Subcutaneous abdominal adipose tissue (tissue), 5 donors: ENCODE results near the gene RAB11FIP3.
"Not testable (repeated sequence)": the region's sequence is repeated elsewhere in the genome, so short reads cannot be mapped to it uniquely, and the experiment has no call there.

Experiments
- H3K27ac ChIP-seq: one replicate; pipeline ENCODE4 v1.7.0; 2013; ENCODE audit warnings: low read depth, mild to moderate bottlenecking, inconsistent platforms, low read length, moderate library complexity
- H3K27me3 ChIP-seq, 5 donors: one replicate each; pipeline ENCODE4 v1.7.0; 2013; ENCODE audit warnings: low read length in 5 of 5, inconsistent platforms in 1 of 5; ENCODE audit not compliant: control insufficient read depth in 5 of 5, insufficient read depth in 4 of 5
- H3K36me3 ChIP-seq, 5 donors: one replicate each; pipeline ENCODE4 v1.7.0; 2013; ENCODE audit warnings: low read length in 5 of 5; ENCODE audit not compliant: control insufficient read depth in 5 of 5, insufficient read depth in 5 of 5
- H3K4me1 ChIP-seq, 5 donors: one replicate each; pipeline ENCODE4 v1.7.0; 2013; ENCODE audit warnings: low read length in 5 of 5, mild to moderate bottlenecking in 3 of 5, moderate library complexity in 1 of 5; ENCODE audit not compliant: control insufficient read depth in 5 of 5, insufficient read depth in 5 of 5
- H3K4me3 ChIP-seq, 5 donors: one replicate each; pipeline ENCODE4 v1.7.0; 2013; ENCODE audit warnings: low read length in 5 of 5, low read depth in 1 of 5
- H3K9ac ChIP-seq, 5 donors: one replicate each; pipeline ENCODE4 v1.7.0; 2013; ENCODE audit warnings: low read length in 5 of 5, mild to moderate bottlenecking in 4 of 5, moderate library complexity in 3 of 5
- H3K9me3 ChIP-seq, 5 donors: one replicate each; pipeline ENCODE4 v1.7.0; 2013; ENCODE audit warnings: low read length in 5 of 5; ENCODE audit not compliant: control insufficient read depth in 5 of 5
- donor health status: healthy.
- donor health status: healthy.
- donor health status: healthy.
- donor health status: healthy.
- donor health status: healthy.

RAB11FIP3 gene

DNA sequence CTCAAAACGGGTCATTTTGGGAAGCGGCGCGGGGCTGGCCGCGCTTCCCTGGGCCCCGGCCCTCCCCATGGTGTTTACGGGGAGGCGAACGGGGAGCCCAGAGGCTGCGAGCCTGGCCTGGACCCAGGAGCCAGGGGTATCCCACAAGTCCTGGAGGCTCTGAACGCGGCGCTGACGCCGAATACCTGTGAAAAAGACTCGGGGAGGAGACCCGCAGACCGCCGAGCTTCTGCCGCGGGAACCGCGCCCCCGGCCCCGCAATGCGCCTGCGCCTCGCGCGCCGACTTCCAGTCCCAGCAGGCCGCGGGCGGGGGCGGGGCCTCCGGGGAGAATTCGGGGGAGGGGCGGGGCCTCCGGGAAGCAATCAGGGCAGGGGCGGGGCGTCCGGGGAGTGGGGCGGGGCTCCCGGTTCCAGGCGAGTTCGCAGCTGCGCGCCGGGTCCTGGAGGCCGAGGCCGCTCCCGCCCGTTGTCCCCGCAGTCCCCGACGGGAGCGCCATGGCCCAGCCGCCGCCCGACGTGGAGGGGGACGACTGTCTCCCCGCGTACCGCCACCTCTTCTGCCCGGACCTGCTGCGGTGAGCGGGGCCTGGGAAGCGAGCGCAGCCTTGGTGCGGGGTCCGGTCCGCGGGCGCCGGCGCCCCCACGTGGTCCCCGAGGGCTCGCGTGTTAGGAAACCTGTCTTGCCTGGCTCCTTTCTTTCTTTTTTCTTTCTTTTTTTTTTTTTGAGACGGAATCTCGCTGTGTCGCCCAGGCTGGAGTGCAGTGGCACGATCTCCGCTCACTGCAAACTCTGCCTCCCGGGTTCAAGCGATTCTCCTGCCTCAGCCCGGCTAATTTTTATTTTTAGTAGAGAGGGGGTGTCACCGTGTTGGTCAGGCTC lies 23.7 kb upstream of the RAB11FIP3 start, which contains the start of gene DECR2:
DECR2 (plus strand) TSS at position 418 of the 881 bp plus-strand sequence; CDS start at position 497, 79 bp downstream.
- H3K27ac ChIP-seq: peak within 1 kb of the TSS; percentile 72
- peak within 1 kb of the TSS; percentile 29 to 83 (median 77) for H3K4me3 ChIP-seq
- no peaks in the 10 kb centered on the region for H3K27me3 ChIP-seq
- no peaks in the 10 kb centered on the region for H3K9me3 ChIP-seq
- peaks cover 0 to 31% (median 20%) of the 10 kb centered on the region in 5 donors for H3K4me1 ChIP-seq
- H3K9ac ChIP-seq: peak within 1 kb of the TSS in 4 of 5 donors; percentile 64 to 94 (median 82)
- peaks cover 0 to 11% (median 8%) of the 10 kb centered on the region in 5 donors for H3K36me3 ChIP-seq

DNA sequence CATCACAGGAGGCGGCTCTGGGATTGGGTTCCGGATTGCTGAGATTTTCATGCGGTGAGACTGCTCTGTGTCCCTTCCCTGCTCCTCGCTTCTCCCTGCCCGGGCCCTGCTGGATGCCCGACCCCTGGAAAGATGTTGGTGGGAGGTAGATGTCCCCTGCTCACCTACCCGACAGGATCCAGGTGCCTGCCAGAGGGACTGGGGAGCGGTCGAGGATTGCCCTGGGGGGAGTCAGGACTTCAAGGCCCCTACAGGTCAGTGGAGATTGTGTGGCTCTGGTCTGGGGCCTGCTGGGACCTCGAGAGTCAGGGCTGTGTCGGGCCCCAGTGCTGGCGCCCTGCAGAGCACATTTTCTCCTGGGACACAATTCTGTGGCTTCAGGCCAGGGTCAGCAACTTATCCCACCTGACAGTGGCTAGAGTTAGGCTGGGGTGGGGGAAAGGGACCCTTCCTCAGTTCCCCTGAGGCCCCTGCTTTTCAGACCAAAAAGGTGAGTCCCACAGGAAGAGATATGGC lies 20.4 kb upstream of the RAB11FIP3 start:
- peaks cover 0 to 13% (median 10%) of the 10 kb centered on the region in 5 donors for H3K36me3 ChIP-seq
- no peak overlapping the region for H3K27ac ChIP-seq
- H3K9ac ChIP-seq: no peak overlapping the region
- peaks cover 0 to 18% (median 14%) of the 10 kb centered on the region in 5 donors for H3K4me1 ChIP-seq
- no peak overlapping the region for H3K4me3 ChIP-seq
- H3K9me3 ChIP-seq: no peaks in the 10 kb centered on the region
- H3K27me3 ChIP-seq: no peaks in the 10 kb centered on the region

GRCh38 chr16:405548-406506 lies 19.6 kb upstream of the RAB11FIP3 start:
- Histone ChIP-seq H3K36me3 (peaks cover 0 to 19% (median 12%) of the 10 kb centered on the region in 5 donors), H3K9me3 (no peaks in the 10 kb centered on the region), H3K27me3 (no peaks in the 10 kb centered on the region), H3K27ac (no peak overlapping the region), H3K4me3 (no peak overlapping the region), H3K9ac (no peak overlapping the region), H3K4me1 (peaks cover 0 to 10% (median 6%) of the 10 kb centered on the region in 5 donors)

GRCh38 chr16:407253-407652 lies 18.2 kb upstream of the RAB11FIP3 start:
- Histone ChIP-seq H3K27me3 (no peaks in the 10 kb centered on the region), H3K9me3 (no peaks in the 10 kb centered on the region), H3K27ac (no peak overlapping the region), H3K4me3 (no peak overlapping the region), H3K9ac (no peak overlapping the region), H3K4me1 (peaks cover 0 to 4% (median 4%) of the 10 kb centered on the region in 5 donors), H3K36me3 (peaks cover 0 to 34% (median 25%) of the 10 kb centered on the region in 5 donors)

DNA sequence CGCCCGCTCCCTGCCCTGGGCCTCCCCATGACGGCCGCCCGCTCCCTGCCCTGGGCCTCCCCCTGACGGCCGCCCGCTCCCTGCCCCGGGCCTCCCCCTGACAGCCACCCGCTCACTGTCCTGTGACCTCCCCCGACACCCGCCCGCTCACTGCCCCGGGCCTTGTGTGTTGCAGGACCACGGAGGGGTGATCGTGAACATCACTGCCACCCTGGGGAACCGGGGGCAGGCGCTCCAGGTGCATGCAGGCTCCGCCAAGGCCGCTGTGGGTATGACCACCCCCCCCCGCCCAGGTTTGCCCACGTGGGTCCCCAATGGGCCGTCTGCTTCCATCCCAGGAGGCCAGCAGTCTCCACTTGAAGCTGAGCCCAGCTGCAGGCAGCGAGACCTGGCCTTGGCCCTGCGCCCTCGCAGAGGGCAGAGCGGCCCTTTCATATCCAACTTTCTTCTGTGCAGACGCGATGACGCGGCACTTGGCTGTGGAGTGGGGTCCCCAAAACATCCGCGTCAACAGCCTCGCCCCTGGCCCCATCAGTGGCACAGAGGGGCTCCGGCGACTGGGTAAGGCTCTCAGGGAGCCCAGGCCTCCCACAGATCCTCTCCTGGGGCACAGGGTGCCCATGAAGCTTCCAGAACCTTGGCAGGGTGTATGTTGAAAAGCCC lies 14.8 kb upstream of the RAB11FIP3 start:
- Histone ChIP-seq H3K4me1 (no peaks in the 10 kb centered on the region), H3K27ac (no peak overlapping the region), H3K9ac (no peak overlapping the region), H3K36me3 (peaks cover 0 to 34% (median 25%) of the 10 kb centered on the region in 5 donors), H3K9me3 (no peaks in the 10 kb centered on the region), H3K4me3 (no peak overlapping the region), H3K27me3 (no peaks in the 10 kb centered on the region)

- no peaks in the 10 kb centered on the region for H3K9me3 ChIP-seq
- H3K4me3 ChIP-seq: no peak overlapping the region
- no peaks in the 10 kb centered on the region for H3K4me1 ChIP-seq
- H3K27me3 ChIP-seq: no peaks in the 10 kb centered on the region
- H3K9ac ChIP-seq: no peak overlapping the region
- H3K36me3 ChIP-seq: peaks cover 0 to 34% (median 25%) of the 10 kb centered on the region in 5 donors
- no peak overlapping the region for H3K27ac ChIP-seq
Measured at GRCh38 chr16:411576-412265, 13.7 kb upstream of the RAB11FIP3 start.

DNA sequence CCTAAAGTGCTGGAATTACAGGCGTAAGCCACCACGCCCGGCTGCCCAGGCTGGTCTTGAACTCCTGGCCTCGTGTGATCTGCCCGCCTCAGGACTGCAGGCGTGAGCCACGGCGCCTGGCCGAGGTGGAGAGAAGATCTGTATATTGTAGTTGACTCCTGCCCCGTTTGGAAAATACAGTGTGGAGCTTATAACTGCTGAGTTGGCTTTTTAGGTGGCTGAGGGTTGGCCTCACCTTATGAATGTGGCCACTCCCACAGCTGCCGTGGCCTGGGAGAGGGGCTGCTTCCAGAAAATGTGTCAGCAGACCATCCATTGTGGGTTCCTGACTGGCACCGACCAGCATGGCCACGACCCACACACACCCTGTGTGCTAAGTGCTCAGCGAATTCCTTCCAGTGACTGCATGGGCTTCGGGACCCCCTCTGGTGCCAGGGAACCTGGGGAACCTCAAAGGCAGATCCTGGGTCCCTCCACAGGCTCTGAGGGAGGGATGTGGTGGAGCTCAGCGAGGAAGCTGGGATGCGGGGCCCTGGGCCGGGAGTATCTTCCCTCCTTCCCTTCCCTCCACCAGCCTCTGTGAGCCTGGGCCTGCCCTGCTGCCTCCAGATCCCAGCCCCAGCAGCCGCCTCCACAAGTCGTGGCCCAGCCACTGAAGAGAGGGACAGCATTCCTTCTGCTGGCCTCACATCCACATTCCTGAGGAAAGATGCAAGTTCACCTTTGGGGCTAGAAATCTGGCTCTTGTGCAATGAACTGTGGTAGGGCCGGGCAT lies 10.9 kb upstream of the RAB11FIP3 start:
- Histone ChIP-seq H3K27me3 (no peaks in the 10 kb centered on the region), H3K9me3 (no peaks in the 10 kb centered on the region), H3K9ac (no peak overlapping the region), H3K4me3 (no peak overlapping the region), H3K27ac (no peak overlapping the region), H3K4me1 (no peaks in the 10 kb centered on the region), H3K36me3 (peaks cover 0 to 26% (median 20%) of the 10 kb centered on the region in 5 donors)

- peaks cover 0 to 20% (median 14%) of the 10 kb centered on the region in 5 donors for H3K36me3 ChIP-seq
- not testable (repeated sequence) for H3K9me3 ChIP-seq, H3K27me3 ChIP-seq, H3K4me3 ChIP-seq, H3K9ac ChIP-seq, H3K4me1 ChIP-seq, H3K27ac ChIP-seq
Measured at GRCh38 chr16:415170-415498, 10.3 kb upstream of the RAB11FIP3 start.
